Activated CD4-positive, alpha-beta memory T cell treated with anti-CD3 and anti-CD28 coated beads for 36 hours (primary cell): ENCODE data around the gene SPAG16. TPM values are rescaled to one million over a fixed set of nuclear protein-coding genes. Genes with fewer than 3 reads are reported as not detected.

ENCODE experiments used
- CTCF ChIA-PET: fragments of 350-600 bp; sonication (Branson Sonifier 250); formaldehyde crosslinking; loops from one replicate; lab custom pipeline; 2021; ENCODE audit warnings: antibody characterized with exemption, inconsistent platforms; lab: Charles Lee
- POLR2A ChIA-PET: fragments of 350-600 bp; sonication (Branson Sonifier 250); formaldehyde crosslinking; loops from one replicate; lab custom pipeline; 2021; ENCODE audit warnings: antibody characterized with exemption; lab: Charles Lee
- DNase-seq: peaks from one replicate; pipeline ENCODE4 v3.0.0-alpha.2; 2020
- H3K27ac Mint-ChIP-seq: one replicate; pipeline ENCODE4 v1.8.0; 2021; ENCODE audit warnings: mixed read lengths
- H3K27me3 Mint-ChIP-seq: one replicate; pipeline ENCODE4 v1.8.0; 2021; ENCODE audit warnings: mixed read lengths
- H3K36me3 Mint-ChIP-seq: one replicate; pipeline ENCODE4 v1.8.0; 2021; ENCODE audit warnings: mixed read lengths
- H3K4me1 Mint-ChIP-seq: one replicate; pipeline ENCODE4 v1.8.0; 2021; ENCODE audit warnings: low read depth, mixed read lengths
- H3K4me3 Mint-ChIP-seq: one replicate; pipeline ENCODE4 v1.8.0; 2021; ENCODE audit warnings: mild to moderate bottlenecking, mixed read lengths
- H3K9me3 Mint-ChIP-seq: one replicate; pipeline ENCODE4 v1.8.0; 2021; ENCODE audit warnings: mixed read lengths
- intact Hi-C: fragments of 100-400 bp; cut with micrococcal nuclease; formaldehyde crosslinking; loops from one replicate; pipeline ENCODE4 v1.15.1; 2023
- total RNA-seq, 2 experiments: library from RNA; stranded (reverse); gene quantifications; one replicate each; pipeline ENCODE4 v1.2.3, GENCODE V29; 2021

The SPAG16 gene
- total RNA-seq, 2 experiments from 2014 or later: 9.1 to 10.4 TPM

GRCh38 chr2:214201892-214202291 is 917.6 kb downstream of the SPAG16 start:
- no peaks in the 10 kb centered on the region for H3K36me3 Mint-ChIP-seq
- peaks cover 4% of the 10 kb centered on the region for H3K9me3 Mint-ChIP-seq
- H3K4me3 Mint-ChIP-seq: no peak overlapping the region
- H3K27ac Mint-ChIP-seq: no peak overlapping the region
- ChIA-PET POLR2A (no interaction called here), CTCF (no interaction called here)
- no peaks in the 10 kb centered on the region for H3K27me3 Mint-ChIP-seq
- no peak for DNase-seq
- intact Hi-C loops: no loop called here
- no peaks in the 10 kb centered on the region for H3K4me1 Mint-ChIP-seq

DNA sequence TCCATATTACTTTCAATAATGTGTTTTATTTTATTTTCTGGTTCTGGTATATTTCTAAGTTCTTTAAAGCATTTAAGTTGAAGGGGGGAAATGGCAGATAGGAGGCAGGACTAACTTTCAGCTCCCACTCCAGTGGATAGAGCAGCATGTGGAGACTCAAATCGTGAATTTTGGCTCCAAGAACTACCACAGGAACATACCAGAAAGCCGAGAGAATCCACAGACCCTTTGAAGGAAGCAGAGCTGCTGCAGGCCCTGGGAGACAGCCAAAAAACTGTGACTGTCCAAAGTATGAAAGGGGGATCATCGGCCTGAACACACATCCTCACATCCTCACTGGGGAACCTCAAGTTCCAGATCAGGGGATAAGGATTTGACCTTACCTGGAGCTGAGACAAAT is 919.0 kb downstream of the SPAG16 start:
- Mint-ChIP-seq H3K9me3 (peaks cover 4% of the 10 kb centered on the region), H3K4me1 (no peaks in the 10 kb centered on the region), H3K27me3 (no peaks in the 10 kb centered on the region), H3K4me3 (no peak overlapping the region), H3K36me3 (no peaks in the 10 kb centered on the region), H3K27ac (no peak overlapping the region)
- POLR2A ChIA-PET: no interaction called here
- CTCF ChIA-PET: no interaction called here
- no peak for DNase-seq
- intact Hi-C loops: no loop called here

DNA sequence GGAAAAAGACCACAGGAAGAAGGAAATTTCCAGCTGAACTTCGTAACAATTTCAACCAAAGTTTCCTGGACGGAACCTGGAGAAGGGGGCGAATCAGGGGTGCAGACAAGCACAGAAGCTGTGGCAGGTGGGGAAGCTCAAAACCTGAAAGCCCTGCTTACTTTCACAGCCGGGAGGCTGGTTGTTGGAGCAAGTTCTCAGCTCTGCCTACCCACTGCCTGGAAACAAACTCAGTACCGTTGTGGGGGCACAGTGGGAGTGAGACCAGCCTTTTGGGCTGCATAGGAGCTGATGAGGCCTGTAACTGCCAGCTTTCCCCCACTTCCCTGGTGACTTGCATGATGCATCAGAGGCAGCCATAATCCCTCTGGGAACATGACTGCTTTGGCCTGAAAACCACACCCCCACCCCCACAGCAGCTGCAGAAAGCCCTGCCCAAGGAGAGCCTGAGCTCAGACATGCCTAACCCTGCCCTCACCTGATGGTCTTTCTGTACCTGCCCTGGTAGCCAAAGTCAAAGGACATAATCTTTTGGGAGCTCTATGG is 919.6 kb downstream of the SPAG16 start:
- Mint-ChIP-seq H3K27me3 (no peaks in the 10 kb centered on the region), H3K4me3 (no peak overlapping the region), H3K27ac (no peak overlapping the region), H3K9me3 (peaks cover 4% of the 10 kb centered on the region), H3K36me3 (no peaks in the 10 kb centered on the region), H3K4me1 (no peaks in the 10 kb centered on the region)
- intact Hi-C loops: no loop called here
- POLR2A ChIA-PET: no interaction called here
- CTCF ChIA-PET: no interaction called here
- no peak for DNase-seq

DNA sequence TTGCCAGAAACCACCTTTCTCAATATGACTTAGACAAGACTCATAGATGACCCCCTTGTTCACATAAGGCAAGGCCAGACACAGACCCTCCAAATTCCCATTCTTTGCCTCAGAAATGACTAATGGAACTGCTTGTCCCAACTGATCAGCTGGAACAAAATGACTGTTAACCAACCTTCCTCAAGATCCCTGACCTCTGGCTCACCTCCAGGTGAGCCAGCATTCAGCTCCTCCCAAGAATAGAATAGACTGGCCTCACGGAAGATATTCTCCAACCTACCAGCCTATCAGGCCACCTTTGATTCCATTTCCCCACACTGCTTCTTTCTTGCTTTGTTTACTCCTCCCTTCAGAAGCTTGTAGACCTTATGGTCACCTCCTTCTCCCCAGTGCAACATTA is 930.8 kb downstream of the SPAG16 start:
- ChIA-PET CTCF (no interaction called here), POLR2A (no interaction called here)
- DNase-seq: no peak
- no peaks in the 10 kb centered on the region for H3K36me3 Mint-ChIP-seq
- H3K4me1 Mint-ChIP-seq: no peaks in the 10 kb centered on the region
- intact Hi-C loops: no loop called here
- H3K27ac Mint-ChIP-seq: no peak overlapping the region
- no peaks in the 10 kb centered on the region for H3K27me3 Mint-ChIP-seq
- H3K9me3 Mint-ChIP-seq: no peaks in the 10 kb centered on the region
- H3K4me3 Mint-ChIP-seq: no peak overlapping the region

GRCh38 chr2:214217136-214217535 is 932.9 kb downstream of the SPAG16 start:
- Mint-ChIP-seq H3K36me3 (no peaks in the 10 kb centered on the region), H3K4me1 (no peaks in the 10 kb centered on the region), H3K27me3 (no peaks in the 10 kb centered on the region), H3K9me3 (no peaks in the 10 kb centered on the region), H3K27ac (no peak overlapping the region), H3K4me3 (no peak overlapping the region)
- CTCF ChIA-PET: no interaction called here
- POLR2A ChIA-PET: no interaction called here
- no peak for DNase-seq
- intact Hi-C loops: no loop called here

DNA sequence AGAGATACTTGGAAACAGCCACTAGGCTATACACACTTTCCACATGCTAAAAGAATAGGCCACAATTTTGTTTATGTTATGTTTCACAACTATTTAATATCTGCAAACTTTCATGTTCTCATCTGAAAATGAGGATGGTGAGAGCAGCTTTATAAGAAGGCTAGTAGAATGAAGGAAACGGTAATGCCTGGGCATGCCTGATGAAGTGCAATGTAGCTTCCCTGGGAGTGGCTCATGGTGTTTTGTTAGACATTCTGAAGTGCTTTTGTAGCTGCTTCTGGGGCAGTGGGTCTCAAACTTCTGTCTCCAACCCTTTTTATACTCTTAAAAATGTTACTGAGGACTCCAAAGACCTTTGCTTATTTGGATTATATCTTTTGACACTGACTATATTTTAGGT is 933.3 kb downstream of the SPAG16 start:
- no peaks in the 10 kb centered on the region for H3K36me3 Mint-ChIP-seq
- H3K4me3 Mint-ChIP-seq: no peak overlapping the region
- no peaks in the 10 kb centered on the region for H3K4me1 Mint-ChIP-seq
- no peak for DNase-seq
- ChIA-PET CTCF (no interaction called here), POLR2A (no interaction called here)
- H3K9me3 Mint-ChIP-seq: no peaks in the 10 kb centered on the region
- no peak overlapping the region for H3K27ac Mint-ChIP-seq
- intact Hi-C loops: no loop called here
- H3K27me3 Mint-ChIP-seq: no peaks in the 10 kb centered on the region

GRCh38 chr2:214220251-214220650 is 936.0 kb downstream of the SPAG16 start:
- intact Hi-C loops: no loop called here

DNA sequence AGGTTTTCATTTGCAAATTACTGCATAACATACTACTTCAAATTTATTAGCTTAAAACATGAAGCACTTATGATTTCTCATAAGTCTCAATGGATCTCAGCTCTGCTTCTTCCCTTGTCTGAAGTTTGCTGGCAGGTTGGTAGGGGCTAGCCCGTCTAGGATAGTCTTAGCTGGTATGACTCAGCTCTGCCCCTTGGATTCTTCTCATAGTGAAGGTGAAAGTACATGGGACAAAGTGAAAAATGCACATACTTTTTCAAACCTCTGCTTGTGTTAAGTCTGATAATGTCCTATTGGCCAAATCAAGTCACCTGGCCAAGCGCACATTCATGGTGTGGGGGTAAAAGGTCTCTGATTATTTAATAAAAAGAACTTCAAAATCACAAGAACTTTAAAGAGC is 941.8 kb downstream of the SPAG16 start:
- no peaks in the 10 kb centered on the region for H3K36me3 Mint-ChIP-seq
- CTCF ChIA-PET: no interaction called here
- H3K4me1 Mint-ChIP-seq: no peaks in the 10 kb centered on the region
- no peak for DNase-seq
- H3K9me3 Mint-ChIP-seq: no peaks in the 10 kb centered on the region
- no peak overlapping the region for H3K27ac Mint-ChIP-seq
- intact Hi-C loops: no loop called here
- H3K4me3 Mint-ChIP-seq: no peak overlapping the region
- no peaks in the 10 kb centered on the region for H3K27me3 Mint-ChIP-seq
- POLR2A ChIA-PET: no interaction called here

More at GRCh38 chr2:214220251-214220650, 936.0 kb downstream of the SPAG16 start:
- no peaks in the 10 kb centered on the region for H3K4me1 Mint-ChIP-seq
- H3K27me3 Mint-ChIP-seq: no peaks in the 10 kb centered on the region
- CTCF ChIA-PET: no interaction called here
- H3K36me3 Mint-ChIP-seq: no peaks in the 10 kb centered on the region
- no peak for DNase-seq
- POLR2A ChIA-PET: no interaction called here
- H3K4me3 Mint-ChIP-seq: no peak overlapping the region
- no peak overlapping the region for H3K27ac Mint-ChIP-seq
- no peaks in the 10 kb centered on the region for H3K9me3 Mint-ChIP-seq

DNA sequence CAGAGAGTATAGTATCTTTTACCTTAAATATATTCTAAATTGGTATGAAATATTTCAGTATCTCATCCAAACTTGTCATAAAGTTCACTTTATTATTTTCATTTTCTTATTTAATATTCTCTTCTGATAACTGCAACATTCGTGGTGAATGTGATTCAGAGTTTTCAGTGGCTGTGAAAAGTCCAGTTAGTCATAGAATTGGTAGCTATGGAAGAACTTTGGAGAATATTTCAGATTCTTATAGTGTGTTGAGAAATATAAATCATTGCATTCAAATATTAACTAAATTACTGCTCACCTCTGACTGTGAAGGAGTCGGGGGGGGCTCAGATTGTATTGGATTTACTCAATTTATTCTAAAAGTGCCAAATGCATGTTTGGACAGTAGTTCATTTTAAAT is 948.0 kb downstream of the SPAG16 start:
- intact Hi-C loops: no loop called here
- ChIA-PET POLR2A (no interaction called here), CTCF (no interaction called here)
- Mint-ChIP-seq H3K4me3 (no peak overlapping the region), H3K9me3 (peaks cover 4% of the 10 kb centered on the region), H3K4me1 (no peaks in the 10 kb centered on the region), H3K36me3 (no peaks in the 10 kb centered on the region), H3K27ac (no peak overlapping the region), H3K27me3 (no peaks in the 10 kb centered on the region)
- DNase-seq: no peak

- H3K36me3 Mint-ChIP-seq: no peaks in the 10 kb centered on the region
- H3K9me3 Mint-ChIP-seq: peaks cover 4% of the 10 kb centered on the region
- H3K27ac Mint-ChIP-seq: no peak overlapping the region
- no peak overlapping the region for H3K4me3 Mint-ChIP-seq
- no peak for DNase-seq
- no peaks in the 10 kb centered on the region for H3K27me3 Mint-ChIP-seq
- ChIA-PET CTCF (no interaction called here), POLR2A (no interaction called here)
- no peaks in the 10 kb centered on the region for H3K4me1 Mint-ChIP-seq
- intact Hi-C loops: no loop called here
Measured at GRCh38 chr2:214233164-214233563, 948.9 kb downstream of the SPAG16 start.

DNA sequence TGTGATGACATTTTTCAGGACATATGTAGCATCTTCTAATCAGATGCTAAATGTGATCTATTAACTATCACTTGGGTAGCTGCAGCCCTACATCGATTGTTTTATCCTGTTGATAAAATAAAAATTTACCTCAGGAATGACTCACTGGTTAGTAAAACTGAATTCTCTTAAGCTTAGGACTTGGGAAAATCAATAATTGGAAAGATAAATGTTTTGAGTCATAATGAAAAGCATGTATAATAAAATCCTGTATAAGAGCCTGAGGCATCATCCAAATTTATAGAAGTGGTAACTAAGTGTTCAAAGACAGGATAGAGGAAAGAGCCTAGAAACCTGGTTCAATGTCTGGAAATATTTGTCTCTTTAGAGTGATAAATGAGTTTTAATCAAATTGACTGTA is 958.5 kb downstream of the SPAG16 start:
- CTCF ChIA-PET: no interaction called here
- no peaks in the 10 kb centered on the region for H3K27me3 Mint-ChIP-seq
- H3K36me3 Mint-ChIP-seq: no peaks in the 10 kb centered on the region
- no peak for DNase-seq
- H3K4me3 Mint-ChIP-seq: no peak overlapping the region
- POLR2A ChIA-PET: no interaction called here
- intact Hi-C loops: no loop called here
- H3K27ac Mint-ChIP-seq: no peak overlapping the region
- H3K4me1 Mint-ChIP-seq: no peaks in the 10 kb centered on the region
- no peaks in the 10 kb centered on the region for H3K9me3 Mint-ChIP-seq

- POLR2A ChIA-PET: no interaction called here
- no peaks in the 10 kb centered on the region for H3K27me3 Mint-ChIP-seq
- no peak overlapping the region for H3K27ac Mint-ChIP-seq
- DNase-seq: no peak
- H3K36me3 Mint-ChIP-seq: no peaks in the 10 kb centered on the region
- intact Hi-C loops: no loop called here
- H3K4me1 Mint-ChIP-seq: no peaks in the 10 kb centered on the region
- no peaks in the 10 kb centered on the region for H3K9me3 Mint-ChIP-seq
- CTCF ChIA-PET: no interaction called here
- H3K4me3 Mint-ChIP-seq: no peak overlapping the region
Measured at GRCh38 chr2:214244847-214245246, 960.6 kb downstream of the SPAG16 start.

- Mint-ChIP-seq H3K4me1 (no peaks in the 10 kb centered on the region), H3K9me3 (no peaks in the 10 kb centered on the region), H3K36me3 (no peaks in the 10 kb centered on the region), H3K27me3 (no peaks in the 10 kb centered on the region), H3K4me3 (no peak overlapping the region), H3K27ac (no peak overlapping the region)
- ChIA-PET CTCF (no interaction called here), POLR2A (no interaction called here)
- intact Hi-C loops: no loop called here
- DNase-seq: no peak
Measured at GRCh38 chr2:214246417-214246816, 962.2 kb downstream of the SPAG16 start.
